Body of pancreas (tissue), 4 donors: ENCODE data around the gene DNAL1.

Experiments used
- CTCF ChIP-seq, 7 experiments: fragments of 450-650 bp in 4 of 7; fragments of 200-600 bp in 3 of 7; sonication (generic) in 3 of 7; IDR thresholded peaks; one replicate each; pipeline ENCODE4 v1.5.1; 2016 to 2019; ENCODE audit warnings: antibody characterized with exemption in 7 of 7
- POLR2A ChIP-seq, 3 donors: fragments of 450-650 bp; IDR thresholded peaks; one replicate each; pipeline ENCODE4 v1.6.1; 2016; ENCODE audit warnings: antibody characterized with exemption in 3 of 3, mild to moderate bottlenecking in 2 of 3

GRCh38 chr14:73661872-73662271 lies 17.1 kb downstream of the DNAL1 start:
- TF ChIP-seq CTCF (IDR thresholded peaks at IDR 0.05) (no peak), POLR2A (IDR thresholded peaks at IDR 0.05) (no peak)
